Progenitor cell of endocrine pancreas (in vitro differentiated cells): Measurements from ENCODE around the gene PPP1R3G. TPM values are rescaled to one million over a fixed set of nuclear protein-coding genes. Genes with fewer than 3 reads are reported as not detected.

Experiments
- DNase-seq: peaks from one replicate; pipeline ENCODE4 v3.0.0; 2021; ENCODE audit warnings: low spot score; ENCODE audit not compliant: unreplicated experiment
- H3K27ac Mint-ChIP-seq: 2 replicates; pipeline ENCODE4 v1.8.0; 2021; ENCODE audit warnings: mild to moderate bottlenecking, moderate library complexity, mixed read lengths
- H3K27me3 Mint-ChIP-seq: 2 replicates; pipeline ENCODE4 v1.8.0; 2021; ENCODE audit warnings: mixed read lengths
- H3K36me3 Mint-ChIP-seq: 2 replicates; pipeline ENCODE4 v1.8.0; 2022; ENCODE audit warnings: mixed read lengths; ENCODE audit not compliant: insufficient read depth
- H3K4me1 Mint-ChIP-seq: 2 replicates; pipeline ENCODE4 v1.8.0; 2021; ENCODE audit warnings: low read depth, mixed read lengths
- H3K4me3 Mint-ChIP-seq: 2 replicates; pipeline ENCODE4 v1.8.0; 2021; ENCODE audit warnings: low read depth, mild to moderate bottlenecking, moderate library complexity, mixed read lengths
- H3K9me3 Mint-ChIP-seq: 2 replicates; pipeline ENCODE4 v1.8.0; 2021; ENCODE audit warnings: low read depth, mixed read lengths
- CTCF ChIP-seq: fragments of 200-600 bp; sonication (generic); IDR thresholded peaks from one replicate; pipeline ENCODE4 v1.5.0; 2021; ENCODE audit warnings: antibody characterized with exemption, mild to moderate bottlenecking; ENCODE audit not compliant: unreplicated experiment
- total RNA-seq: library from RNA; stranded (reverse); gene quantifications from 2 replicates; pipeline ENCODE4 v1.2.1, GENCODE V29; 2021

Gene PPP1R3G
- total RNA-seq, 1 donor from 2014 or later = 0.07 TPM

DNA sequence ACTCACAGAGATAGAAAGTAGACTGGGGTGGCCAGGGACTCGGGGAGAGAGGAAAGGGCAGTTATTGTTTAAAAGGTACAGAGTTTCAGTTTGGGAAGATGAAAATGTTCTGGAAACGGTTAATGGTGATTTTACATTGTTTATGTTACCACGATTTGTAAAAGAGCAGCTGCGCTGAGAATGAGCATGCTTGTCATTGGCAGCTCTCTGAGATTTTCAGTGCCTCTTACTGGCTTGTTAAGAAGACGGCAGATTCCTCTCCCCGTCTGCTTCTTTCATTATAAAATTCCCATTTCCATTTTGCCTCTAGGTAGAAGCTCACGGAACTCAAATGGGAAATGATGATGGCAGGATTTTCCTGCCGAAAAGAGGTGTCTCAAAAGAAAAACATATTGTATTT, 39.7 kb upstream of the PPP1R3G start:
- no peak for DNase-seq
- Mint-ChIP-seq H3K27me3 (no peaks in the 10 kb centered on the region), H3K4me1 (no peaks in the 10 kb centered on the region), H3K27ac (no peak overlapping the region), H3K9me3 (peaks cover 7% of the 10 kb centered on the region), H3K36me3 (no peaks in the 10 kb centered on the region), H3K4me3 (no peak overlapping the region)
- no peak for TF ChIP-seq CTCF

DNA sequence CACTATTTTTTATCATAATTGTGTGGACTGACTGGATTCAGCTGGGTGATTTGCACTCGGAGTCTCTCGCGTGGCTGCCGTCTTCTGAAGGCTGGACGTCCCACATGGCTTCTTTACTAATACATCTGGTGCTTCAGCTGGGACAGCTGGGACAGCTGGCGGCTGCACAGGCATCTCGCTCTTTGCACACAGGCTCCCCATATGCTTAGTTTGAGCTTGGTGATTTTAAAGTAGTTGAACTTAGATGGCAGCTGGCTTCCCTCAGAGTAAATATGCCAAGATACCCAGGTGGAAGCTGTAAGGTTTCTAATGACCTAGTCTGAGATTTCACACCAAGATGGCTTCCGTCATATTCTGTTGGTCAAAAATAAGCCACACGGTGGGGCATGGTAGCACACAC, 38.7 kb upstream of the PPP1R3G start:
- Mint-ChIP-seq H3K9me3 (peaks cover 17% of the 10 kb centered on the region), H3K4me3 (no peak overlapping the region), H3K4me1 (no peaks in the 10 kb centered on the region), H3K27ac (no peak overlapping the region), H3K27me3 (no peaks in the 10 kb centered on the region), H3K36me3 (peaks cover 7% of the 10 kb centered on the region)
- no peak for TF ChIP-seq CTCF
- DNase-seq = no peak

DNA sequence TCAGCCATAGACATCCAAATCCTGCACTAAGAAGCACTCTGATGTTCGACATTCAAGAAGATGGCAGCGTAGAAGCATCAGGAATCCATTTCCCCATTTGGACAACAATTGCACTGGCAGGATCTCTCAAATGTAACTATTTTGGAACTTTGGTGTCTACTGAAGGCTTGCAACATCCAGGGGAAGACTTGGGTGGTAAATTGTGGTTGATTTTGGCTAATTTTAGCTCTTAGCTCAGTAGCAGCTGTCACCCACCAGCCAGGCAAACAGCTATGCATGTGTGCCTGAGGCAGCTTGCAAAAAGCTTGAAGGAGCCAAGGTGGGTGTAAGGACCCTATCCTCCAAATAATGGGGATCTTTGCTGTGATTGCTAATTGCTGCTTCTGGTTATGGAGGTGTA, 35.1 kb upstream of the PPP1R3G start:
- Mint-ChIP-seq H3K27me3 (peaks cover 4% of the 10 kb centered on the region), H3K36me3 (peaks cover 7% of the 10 kb centered on the region), H3K27ac (no peak overlapping the region), H3K9me3 (peaks cover 20% of the 10 kb centered on the region), H3K4me1 (peaks cover 3% of the 10 kb centered on the region), H3K4me3 (no peak overlapping the region)
- no peak for DNase-seq
- no peak for TF ChIP-seq CTCF

- H3K36me3 Mint-ChIP-seq = peaks cover 7% of the 10 kb centered on the region
- H3K4me3 Mint-ChIP-seq = no peak overlapping the region
- TF ChIP-seq CTCF = no peak
- peaks cover 20% of the 10 kb centered on the region for H3K9me3 Mint-ChIP-seq
- no peak overlapping the region for H3K27ac Mint-ChIP-seq
- peaks cover 6% of the 10 kb centered on the region for H3K27me3 Mint-ChIP-seq
- H3K4me1 Mint-ChIP-seq = peaks cover 3% of the 10 kb centered on the region
- no peak for DNase-seq
These were observed 33.7 kb upstream of the PPP1R3G start for GRCh38 chr6:5051394-5051793.

DNA sequence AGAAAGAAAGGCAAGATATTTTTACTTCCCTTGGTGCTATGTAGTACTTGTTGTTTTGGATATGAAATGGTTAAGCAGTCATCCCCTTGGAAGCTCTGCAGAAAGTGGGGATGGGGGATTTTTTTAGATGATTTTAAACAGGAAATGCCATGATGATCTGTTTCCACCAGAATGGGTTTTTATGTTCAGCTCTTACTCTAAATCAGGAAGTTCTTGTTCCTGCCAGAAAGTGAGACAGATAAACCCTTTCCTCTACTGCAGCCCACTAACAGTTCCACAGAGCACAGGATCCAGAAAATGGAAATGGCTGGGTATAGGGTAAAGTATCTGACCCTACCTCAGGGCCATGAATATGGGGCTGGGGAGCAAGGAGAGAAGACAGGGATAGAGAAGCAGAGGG, 32.1 kb upstream of the PPP1R3G start:
- H3K27me3 Mint-ChIP-seq = peaks cover 6% of the 10 kb centered on the region
- no peak overlapping the region for H3K4me3 Mint-ChIP-seq
- H3K27ac Mint-ChIP-seq = no peak overlapping the region
- H3K4me1 Mint-ChIP-seq = peaks cover 3% of the 10 kb centered on the region
- peaks cover 7% of the 10 kb centered on the region for H3K36me3 Mint-ChIP-seq
- DNase-seq = no peak
- H3K9me3 Mint-ChIP-seq = peaks cover 20% of the 10 kb centered on the region
- TF ChIP-seq CTCF = no peak
